ENCODE data around the gene SDR42E2.

GRCh38 chr16:22204091-22204655, 41.9 kb downstream of the SDR42E2 start:
- no peak for TF ChIP-seq CTCF (IDR thresholded peaks at IDR 0.05; ENCODE audit: low read depth, low read length)
- TF ChIP-seq EZH2phosphoT487 (IDR thresholded peaks at IDR 0.05; ENCODE audit: low read depth): no peak
